ENCODE results near the gene SETD6. TPM values are rescaled to one million over a fixed set of nuclear protein-coding genes. Genes with fewer than 3 reads are reported as not detected.
A peak's percentile ranks its signal among the peaks of the same experiment; 100 is the strongest.
"Not testable (repeated sequence)": the region's sequence is repeated elsewhere in the genome, so short reads cannot be mapped to it uniquely, and the experiment has no call there.

Gene SETD6
- total RNA-seq, 1 donor from 2014 or later = 7.2 TPM

DNA sequence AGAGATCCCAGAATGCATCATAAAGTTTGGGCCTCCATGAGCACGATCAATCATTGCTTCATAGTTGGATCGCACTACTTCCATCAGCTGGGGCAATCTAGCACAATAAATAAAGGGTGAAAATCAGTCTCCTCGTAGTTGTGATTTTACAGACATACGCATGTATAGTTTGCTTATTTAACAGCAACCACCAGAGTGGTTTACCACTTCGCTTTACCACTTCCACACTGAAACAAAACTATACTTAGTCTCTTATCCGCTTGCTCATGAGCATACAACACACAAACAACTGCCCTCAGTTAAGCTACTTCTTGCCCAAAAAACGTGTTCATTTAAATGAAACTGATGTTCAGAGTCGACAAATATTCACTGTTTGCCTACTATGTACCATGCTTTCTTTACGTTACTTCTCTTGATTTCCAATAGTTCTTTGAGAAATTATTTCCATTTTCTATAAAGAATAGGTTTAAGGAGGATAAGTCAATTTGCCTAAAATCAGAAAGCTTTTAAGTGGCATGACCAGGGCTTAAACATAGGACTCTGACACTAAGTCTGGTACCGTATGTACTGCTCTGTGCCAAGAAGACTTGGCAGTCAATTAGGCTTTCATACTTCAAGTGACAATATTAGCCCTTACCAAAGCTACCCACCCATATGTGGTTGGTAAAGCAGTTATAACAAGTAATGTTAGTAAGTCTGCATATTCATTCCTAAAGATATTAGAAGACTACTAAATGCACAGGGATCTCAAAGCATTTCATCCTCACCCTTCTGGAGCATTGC, 22.0 kb downstream of the SETD6 start:
- no peak for DNase-seq (ENCODE audit: low read depth in 2 of 2)

DNA sequence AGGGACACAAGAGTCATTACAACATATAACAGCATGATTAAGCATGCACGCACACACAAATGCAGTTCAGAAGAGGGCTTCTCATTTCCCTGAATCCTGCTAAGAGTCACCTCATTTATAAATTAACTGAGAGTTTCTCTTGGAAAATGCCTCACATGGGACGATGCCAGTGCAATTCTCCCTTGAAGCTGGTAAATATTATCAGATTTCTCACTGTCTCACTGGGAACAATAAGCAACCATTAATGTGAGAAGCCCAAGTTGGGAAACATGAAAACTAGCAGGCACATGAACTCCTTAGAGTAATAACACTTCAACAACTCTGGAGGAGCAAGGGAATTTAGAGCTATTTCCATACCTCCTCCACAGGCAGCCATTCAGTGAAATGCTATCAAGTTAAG, 26.4 kb downstream of the SETD6 start:
- no peak for DNase-seq (ENCODE audit: low read depth in 2 of 2)

DNA sequence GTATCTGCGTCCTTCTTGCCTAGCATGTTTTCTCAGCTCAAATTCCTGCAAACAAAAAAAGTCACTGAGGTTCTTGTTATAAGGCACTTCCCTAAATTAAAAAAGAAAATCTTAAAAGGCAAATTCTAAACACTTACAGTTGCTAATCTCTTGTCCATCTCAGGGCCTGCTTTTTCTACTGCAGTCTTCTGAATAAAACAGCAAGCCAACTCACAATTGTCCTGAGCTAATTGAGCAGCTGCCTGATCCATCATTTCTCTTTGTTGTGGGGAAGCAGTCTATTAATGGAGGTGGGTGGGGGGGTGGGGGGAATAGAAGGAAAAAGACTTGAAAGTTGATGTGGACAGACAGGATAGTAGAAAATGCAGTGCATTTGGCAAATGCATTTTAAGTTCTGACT, 27.0 kb downstream of the SETD6 start:
- no peak for DNase-seq (ENCODE audit: low read depth in 2 of 2)

DNA sequence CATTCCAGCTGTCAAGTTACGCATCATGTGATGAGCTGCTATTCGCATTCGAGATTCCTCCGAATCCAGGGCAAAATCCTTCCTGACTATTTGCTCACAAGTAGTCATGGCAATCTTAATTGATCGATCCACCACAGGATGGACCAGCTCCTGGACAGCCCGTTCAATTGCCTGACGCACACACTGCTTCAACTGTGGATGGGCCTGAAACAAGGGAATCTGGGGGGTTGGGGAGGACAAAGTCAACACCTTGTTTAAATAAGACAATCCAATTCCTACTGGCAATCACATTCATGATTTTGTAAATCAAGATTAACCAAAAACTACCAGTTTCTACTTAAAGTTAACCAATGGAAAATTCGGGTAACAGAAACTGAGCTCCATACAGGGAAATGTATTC, 28.4 kb downstream of the SETD6 start:
- no peak for DNase-seq (ENCODE audit: low read depth in 2 of 2)

DNA sequence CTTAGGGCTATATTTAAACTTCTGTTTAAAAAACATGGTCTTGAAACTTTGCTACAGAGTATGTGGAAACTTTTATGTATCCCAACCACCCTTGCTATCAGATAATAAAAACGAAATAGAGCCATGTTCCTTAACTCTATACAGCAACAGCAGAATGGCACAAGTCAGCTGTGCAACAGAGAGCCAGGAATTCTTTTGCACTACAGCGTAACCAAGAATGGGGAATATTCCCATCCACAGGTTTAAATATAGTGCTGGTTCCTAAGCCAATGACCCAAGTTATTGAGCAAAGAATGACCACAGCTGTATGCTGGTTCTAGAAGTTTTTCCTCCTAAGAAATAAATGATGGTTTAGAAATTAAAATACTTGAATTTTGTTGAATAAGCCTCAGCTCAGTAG, 33.1 kb downstream of the SETD6 start:
- no peak for DNase-seq (ENCODE audit: low read depth in 2 of 2)

DNA sequence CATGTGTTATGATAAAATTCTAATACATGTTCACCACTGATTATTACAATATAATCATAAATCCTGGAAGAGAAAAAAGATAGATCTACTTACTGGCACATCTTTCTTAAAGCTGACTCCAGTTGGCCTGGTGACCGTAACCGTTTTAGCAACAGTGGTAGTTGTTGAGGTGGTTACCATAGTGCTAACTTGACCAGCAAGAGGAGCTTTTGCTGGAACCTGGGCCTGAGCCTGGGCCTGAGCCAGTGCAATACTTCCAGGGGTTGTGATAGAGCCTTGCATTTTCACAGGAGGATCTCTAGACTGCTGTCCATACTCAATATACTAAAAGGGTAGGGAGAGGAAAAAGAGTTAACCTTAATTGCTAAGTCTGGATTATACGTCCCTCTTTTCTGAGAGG, 36.2 kb downstream of the SETD6 start:
- no peak for DNase-seq (ENCODE audit: low read depth in 2 of 2)

DNA sequence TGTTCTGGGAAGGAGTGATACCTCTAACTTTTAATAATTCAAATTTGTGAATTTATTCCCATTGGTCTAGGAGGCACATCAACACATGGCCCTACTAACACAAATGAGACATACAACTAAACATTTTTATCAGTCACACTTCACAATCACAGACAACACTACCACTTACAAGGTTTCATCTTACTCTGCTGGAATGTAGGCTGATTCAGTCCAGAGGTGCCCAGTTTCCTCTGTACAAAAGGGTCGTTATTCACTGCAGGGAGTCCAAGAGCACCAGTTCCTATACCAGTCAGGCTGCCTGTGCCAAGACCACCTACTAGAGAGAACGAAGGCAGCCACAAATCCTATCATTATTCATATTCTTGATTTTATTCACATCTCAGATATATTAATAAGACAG, 41.4 kb downstream of the SETD6 start:
- DNase-seq (ENCODE audit: low read depth in 2 of 2) = no peak

DNA sequence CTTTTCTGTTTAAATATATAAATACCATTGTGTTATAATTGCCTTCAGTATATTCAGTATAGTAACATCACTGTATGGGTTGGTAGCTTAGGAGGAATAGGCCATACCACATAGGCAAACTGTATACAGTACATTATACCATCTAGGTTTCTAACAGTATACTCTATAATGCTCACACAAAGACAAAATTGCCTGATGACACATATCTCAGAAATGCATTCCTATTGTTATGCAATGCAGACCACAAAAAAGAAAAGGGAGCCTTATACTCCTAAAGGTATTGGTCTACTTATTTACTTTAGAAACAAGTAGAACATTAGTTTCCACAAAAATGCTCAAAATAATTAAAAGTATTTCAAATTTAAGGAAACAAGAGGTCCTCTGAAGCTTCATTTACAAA, 47.9 kb downstream of the SETD6 start:
- DNase-seq (ENCODE audit: low read depth in 2 of 2) = peak in 1 of 2 donors; percentile 9

DNA sequence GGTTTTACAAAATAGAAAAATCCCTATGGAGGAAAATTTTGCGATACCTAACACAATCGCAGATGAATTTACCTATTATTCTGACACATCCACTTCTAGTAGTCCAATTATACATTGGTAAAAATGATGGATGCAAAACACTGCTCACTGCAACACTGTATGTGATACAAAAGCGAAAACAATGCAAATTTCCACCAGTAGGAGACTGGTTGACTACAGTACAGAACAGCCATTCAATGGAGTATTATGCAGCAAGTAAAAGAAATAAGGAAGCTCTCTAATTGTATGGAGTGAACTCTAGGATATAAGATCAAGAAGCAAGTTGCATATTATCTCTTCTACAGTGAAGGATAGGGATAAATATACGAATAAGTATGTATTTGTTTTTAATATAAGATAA, 48.5 kb downstream of the SETD6 start:
- DNase-seq (ENCODE audit: low read depth in 2 of 2) = no peak

DNA sequence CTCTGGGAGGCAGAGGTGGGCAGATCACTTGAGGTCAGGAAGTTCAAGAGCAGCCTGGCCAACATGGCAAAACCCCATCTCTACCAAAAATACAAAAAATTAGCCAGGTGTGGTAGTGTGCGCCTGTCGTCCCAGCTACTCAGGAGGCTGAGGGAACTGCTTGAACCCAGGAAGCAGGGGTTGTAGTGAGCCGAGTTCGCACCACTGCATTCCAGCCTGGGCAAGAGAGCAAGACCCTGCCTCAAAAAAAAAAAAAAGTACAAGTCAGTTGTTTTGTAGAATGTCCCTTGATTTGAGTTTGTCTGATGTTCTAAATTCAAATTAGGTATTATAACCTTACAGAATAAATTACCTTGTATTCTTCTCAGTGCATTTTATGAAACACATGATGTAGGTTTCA, 50.4 kb downstream of the SETD6 start:
- not testable (repeated sequence) for DNase-seq (ENCODE audit: low read depth in 2 of 2)

Other genes with a start within 250 kb of the SETD6 start
- not detected in 2 replicates for gene PRSS54, start 220.5 kb upstream of the SETD6 start, total RNA-seq
- 8.1 and 11.8 TPM in 2 replicates for gene GINS3, start 123.0 kb upstream of the SETD6 start, total RNA-seq
- 94.7 and 368 TPM in 2 replicates for gene NDRG4, start 15.4 kb upstream of the SETD6 start, total RNA-seq
- 132 and 138 TPM in 2 replicates for gene CNOT1, start 114.3 kb downstream of the SETD6 start, total RNA-seq
- gene SLC38A7, start 169.3 kb downstream of the SETD6 start, total RNA-seq = 20.9 and 44.5 TPM in 2 replicates
- 42.6 and 51.3 TPM in 2 replicates for gene GOT2, start 218.8 kb downstream of the SETD6 start, total RNA-seq

All from dermis microvascular lymphatic vessel endothelial cell (primary cell).